Left ventricle myocardium inferior (tissue), 1 donor: ENCODE measurements around the gene CCL22. TPM values are rescaled to one million over a fixed set of nuclear protein-coding genes. Genes with fewer than 3 reads are reported as not detected.

Experiments used
- DNase-seq: peaks from one replicate; pipeline ENCODE4 v3.0.0-alpha.2; 2020
- H3K27ac ChIP-seq: fragments of 200-600 bp; replicated peaks from 2 replicates; pipeline ENCODE4 v1.8.0; 2021
- H3K27me3 ChIP-seq: fragments of 200-600 bp; 2 replicates; pipeline ENCODE4 v1.8.0; 2021; ENCODE audit warnings: low read depth
- H3K36me3 ChIP-seq: fragments of 200-600 bp; 2 replicates; pipeline ENCODE4 v1.8.0; 2021
- H3K4me1 ChIP-seq: fragments of 200-600 bp; 2 replicates; pipeline ENCODE4 v1.8.0; 2021
- H3K4me3 ChIP-seq: fragments of 200-600 bp; 2 replicates; pipeline ENCODE4 v1.8.0; 2021; ENCODE audit warnings: mild to moderate bottlenecking, moderate library complexity
- H3K9me3 ChIP-seq: fragments of 200-600 bp; replicated peaks from 2 replicates; pipeline ENCODE4 v1.8.0; 2021
- CTCF ChIP-seq: fragments of 200-600 bp; IDR thresholded peaks from 2 replicates; pipeline ENCODE4 v1.8.0; 2021; ENCODE audit warnings: antibody characterized with exemption, mild to moderate bottlenecking, borderline replicate concordance
- intact Hi-C: fragments of 100-400 bp; cut with micrococcal nuclease; formaldehyde crosslinking; loops from one replicate; pipeline ENCODE4 v1.11.0; 2022
- total RNA-seq: library from RNA; stranded (reverse); fragmentation: NEBNext Ultra II Directional; extraction: Animal tissue kit (Norgen Biotek cat#: 25700); gene quantifications from one replicate; pipeline ENCODE4 v1.2.1, GENCODE V29; 2021
- donor health status: DM: no; HTN: yes; CAD: no; lungs with severe emphysema.

CCL22 gene
- total RNA-seq, 1 donor from 2014 or later, result not detected

GRCh38 chr16:57383276-57384247, 25.0 kb downstream of the CCL22 start:
- Histone ChIP-seq H3K4me3 (no peak overlapping the region), H3K36me3 (peaks cover 7% of the 10 kb centered on the region), H3K4me1 (peaks cover 90% of the 10 kb centered on the region), H3K9me3 (no peaks in the 10 kb centered on the region), H3K27ac (peak overlapping the region; percentile 71), H3K27me3 (no peaks in the 10 kb centered on the region)
- intact Hi-C loops, result no loop called here
- DNase-seq, result no peak
- TF ChIP-seq CTCF, result no peak

- H3K4me1 ChIP-seq, result peaks cover 81% of the 10 kb centered on the region
- no peak overlapping the region for H3K4me3 ChIP-seq
- intact Hi-C loops, result no loop called here
- H3K9me3 ChIP-seq, result no peaks in the 10 kb centered on the region
- H3K27me3 ChIP-seq, result no peaks in the 10 kb centered on the region
- DNase-seq, result no peak
- peaks cover 7% of the 10 kb centered on the region for H3K36me3 ChIP-seq
- H3K27ac ChIP-seq, result peak overlapping the region; percentile 71
- no peak for TF ChIP-seq CTCF
Observed at GRCh38 chr16:57384248-57385070, 25.9 kb downstream of the CCL22 start.

- Histone ChIP-seq H3K4me3 (no peak overlapping the region), H3K27me3 (no peaks in the 10 kb centered on the region), H3K27ac (peak overlapping the region; percentile 71), H3K9me3 (no peaks in the 10 kb centered on the region), H3K4me1 (peaks cover 75% of the 10 kb centered on the region), H3K36me3 (peaks cover 7% of the 10 kb centered on the region)
- no peak for TF ChIP-seq CTCF
- DNase-seq, result no peak
- intact Hi-C loops, result no loop called here
Observed at GRCh38 chr16:57385083-57385482, 26.5 kb downstream of the CCL22 start.

GRCh38 chr16:57386381-57386951, 27.9 kb downstream of the CCL22 start:
- Histone ChIP-seq H3K27ac (peak overlapping the region; percentile 55), H3K4me1 (peaks cover 74% of the 10 kb centered on the region)

More at GRCh38 chr16:57386381-57386951, 27.9 kb downstream of the CCL22 start:
- H3K36me3 ChIP-seq, result peaks cover 7% of the 10 kb centered on the region
- TF ChIP-seq CTCF, result no peak
- H3K4me3 ChIP-seq, result no peak overlapping the region
- intact Hi-C loops, result no loop called here
- no peaks in the 10 kb centered on the region for H3K27me3 ChIP-seq
- no peaks in the 10 kb centered on the region for H3K9me3 ChIP-seq
- DNase-seq, result no peak
